HG03159 (cell line): ENCODE measurements around the gene TPSB2.

ENCODE experiments used
- ATAC-seq: cut with Tn5 transposase; IDR thresholded peaks from one replicate; pipeline ENCODE4 v1.9.1; 2021; ENCODE audit warnings: mild to moderate bottlenecking, moderate library complexity; ENCODE audit not compliant: unreplicated experiment

The TPSB2 gene

GRCh38 chr16:1221628-1222552 is 8.1 kb downstream of the TPSB2 start:
- no peak for ATAC-seq

GRCh38 chr16:1220841-1221627 is 8.9 kb downstream of the TPSB2 start:
- ATAC-seq: no peak

GRCh38 chr16:1220098-1220728 is 9.8 kb downstream of the TPSB2 start:
- no peak for ATAC-seq

GRCh38 chr16:1218930-1219611 is 10.9 kb downstream of the TPSB2 start:
- ATAC-seq: no peak

- no peak for ATAC-seq
These were observed 11.7 kb downstream of the TPSB2 start for GRCh38 chr16:1218061-1218929.

GRCh38 chr16:1217526-1217925 is 12.5 kb downstream of the TPSB2 start:
- no peak for ATAC-seq

GRCh38 chr16:1216681-1217400 is 13.1 kb downstream of the TPSB2 start:
- no peak for ATAC-seq

- no peak for ATAC-seq
These were observed 13.7 kb downstream of the TPSB2 start for GRCh38 chr16:1216296-1216619.

GRCh38 chr16:1215574-1216295 is 14.2 kb downstream of the TPSB2 start:
- no peak for ATAC-seq

- ATAC-seq: no peak
These were observed 15.3 kb downstream of the TPSB2 start for GRCh38 chr16:1214719-1215118.

- no peak for ATAC-seq
These were observed 16.1 kb downstream of the TPSB2 start for GRCh38 chr16:1213796-1214372.

GRCh38 chr16:1213231-1213630 is 16.8 kb downstream of the TPSB2 start:
- ATAC-seq: no peak

- ATAC-seq: no peak
These were observed 17.3 kb downstream of the TPSB2 start for GRCh38 chr16:1212616-1213194.

GRCh38 chr16:1211451-1212268 is 18.3 kb downstream of the TPSB2 start:
- no peak for ATAC-seq

GRCh38 chr16:1210461-1210860 is 19.5 kb downstream of the TPSB2 start:
- ATAC-seq: no peak

- ATAC-seq: no peak
These were observed 20.9 kb downstream of the TPSB2 start for GRCh38 chr16:1209081-1209480.

GRCh38 chr16:1208239-1208830 is 21.6 kb downstream of the TPSB2 start:
- ATAC-seq: no peak
